Measurements from ENCODE around the gene PDE4B.

DNA sequence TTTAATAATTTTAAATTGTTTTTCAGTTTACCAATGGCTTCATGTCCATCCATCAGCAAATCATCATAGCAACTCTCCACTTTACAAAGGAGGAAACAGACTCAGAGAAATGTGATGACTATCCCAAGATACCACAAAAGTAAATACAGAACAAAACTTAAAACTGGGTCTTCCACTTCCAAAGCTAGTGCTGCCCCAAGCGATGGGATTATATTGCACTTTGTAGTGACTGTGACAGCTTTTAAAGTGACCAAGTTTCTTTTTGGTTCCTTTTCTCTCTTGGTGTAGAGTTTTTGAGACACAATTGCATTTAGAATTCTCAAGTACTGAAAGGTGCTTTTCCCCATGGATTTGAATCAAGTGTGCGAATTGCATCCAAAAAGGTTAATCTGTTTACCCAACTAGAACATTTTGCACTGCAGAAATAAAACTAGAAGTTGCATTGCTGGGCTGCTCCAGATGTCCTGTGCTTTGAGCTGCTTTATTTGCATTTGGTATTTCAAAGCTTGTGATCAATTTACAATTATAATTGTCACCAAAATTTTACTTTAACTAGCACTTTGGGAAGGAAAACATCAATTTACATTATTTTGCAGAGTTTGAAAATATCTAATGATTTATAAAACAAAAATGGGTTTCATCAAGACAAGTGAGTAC lies 320.2 kb downstream of the PDE4B start:
- TF ChIP-seq, protein P1, sequence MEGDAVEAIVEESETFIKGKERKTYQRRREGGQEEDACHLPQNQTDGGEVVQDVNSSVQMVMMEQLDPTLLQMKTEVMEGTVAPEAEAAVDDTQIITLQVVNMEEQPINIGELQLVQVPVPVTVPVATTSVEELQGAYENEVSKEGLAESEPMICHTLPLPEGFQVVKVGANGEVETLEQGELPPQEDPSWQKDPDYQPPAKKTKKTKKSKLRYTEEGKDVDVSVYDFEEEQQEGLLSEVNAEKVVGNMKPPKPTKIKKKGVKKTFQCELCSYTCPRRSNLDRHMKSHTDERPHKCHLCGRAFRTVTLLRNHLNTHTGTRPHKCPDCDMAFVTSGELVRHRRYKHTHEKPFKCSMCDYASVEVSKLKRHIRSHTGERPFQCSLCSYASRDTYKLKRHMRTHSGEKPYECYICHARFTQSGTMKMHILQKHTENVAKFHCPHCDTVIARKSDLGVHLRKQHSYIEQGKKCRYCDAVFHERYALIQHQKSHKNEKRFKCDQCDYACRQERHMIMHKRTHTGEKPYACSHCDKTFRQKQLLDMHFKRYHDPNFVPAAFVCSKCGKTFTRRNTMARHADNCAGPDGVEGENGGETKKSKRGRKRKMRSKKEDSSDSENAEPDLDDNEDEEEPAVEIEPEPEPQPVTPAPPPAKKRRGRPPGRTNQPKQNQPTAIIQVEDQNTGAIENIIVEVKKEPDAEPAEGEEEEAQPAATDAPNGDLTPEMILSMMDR (conservative IDR thresholded peaks at IDR 0.05; ENCODE audit: low read length) = no peak
- TF ChIP-seq EZH2phosphoT487 (IDR thresholded peaks at IDR 0.05; ENCODE audit: borderline replicate concordance) = no peak

All from Loucy (cell line).